ENCODE measurements around the gene FOXA3.

The FOXA3 gene

GRCh38 chr19:45863840-45864628 is at the start of gene FOXA3:
TSS of gene FOXA3 (plus strand) at chr19:45864326. CDS start at chr19:45864457, 131 bp downstream.
- DNase-seq: peak in 1 of 2 experiments; percentile 27

GRCh38 chr19:45814851-45815480 is 49.2 kb upstream of the FOXA3 start, which contains the start of gene RSPH6A:
TSS of gene RSPH6A (minus strand) at chr19:45815308. CDS start at chr19:45815176, 132 bp downstream.
- no peak for DNase-seq

GRCh38 chr19:45815481-45816216 is 48.5 kb upstream of the FOXA3 start:
- no peak for DNase-seq

- no peak for DNase-seq
Observed at GRCh38 chr19:45816236-45817009, 47.7 kb upstream of the FOXA3 start.

- peak; percentile 95 to 97 for DNase-seq
Observed at GRCh38 chr19:45817010-45817724, 47.0 kb upstream of the FOXA3 start.

- no peak for DNase-seq
Observed at GRCh38 chr19:45817725-45818301, 46.3 kb upstream of the FOXA3 start.

GRCh38 chr19:45819769-45820168 is 44.4 kb upstream of the FOXA3 start:
- no peak for DNase-seq

- no peak for DNase-seq
Observed at GRCh38 chr19:45820413-45821102, 43.6 kb upstream of the FOXA3 start.

- DNase-seq: no peak
Observed at GRCh38 chr19:45821103-45821521, 43.0 kb upstream of the FOXA3 start.

- no peak for DNase-seq
Observed at GRCh38 chr19:45821570-45821969, 42.6 kb upstream of the FOXA3 start.

- no peak for DNase-seq
Observed at GRCh38 chr19:45822716-45823115, 41.4 kb upstream of the FOXA3 start.

GRCh38 chr19:45823182-45823581 is 40.9 kb upstream of the FOXA3 start:
- DNase-seq: no peak

- no peak for DNase-seq
Observed at GRCh38 chr19:45824041-45824471, 40.1 kb upstream of the FOXA3 start.

- DNase-seq: no peak
Observed at GRCh38 chr19:45824531-45825262, 39.4 kb upstream of the FOXA3 start.

- DNase-seq: no peak
Observed at GRCh38 chr19:45825263-45825605, 38.9 kb upstream of the FOXA3 start.

- DNase-seq: no peak
Observed at GRCh38 chr19:45825917-45826893, 37.9 kb upstream of the FOXA3 start.

- DNase-seq: no peak
Observed at GRCh38 chr19:45826934-45827333, 37.2 kb upstream of the FOXA3 start.

- DNase-seq: no peak
Observed at GRCh38 chr19:45827459-45828093, 36.5 kb upstream of the FOXA3 start.

GRCh38 chr19:45828523-45828922 is 35.6 kb upstream of the FOXA3 start:
- DNase-seq: no peak

All from activated CD4-positive, alpha-beta T cell treated with anti-CD3 and anti-CD28 coated beads, Interleukin-2, amount 50 U/mL, for 4 hours (primary cell).